Astrocyte of the spinal cord (primary cell): ENCODE measurements around the gene PTAFR.

Experiments used
- DNase-seq: peaks from one replicate; pipeline ENCODE4 v3.0.0; 2011; ENCODE audit warnings: low read depth, low spot score
- H3K4me3 ChIP-seq: 2 replicates; pipeline ENCODE4 v1.5.1; 2011; ENCODE audit warnings: low read depth, mild to moderate bottlenecking, low read length, moderate library complexity
- CTCF ChIP-seq: IDR thresholded peaks from 2 replicates; pipeline ENCODE4 v1.5.1; 2012; ENCODE audit warnings: low read depth, mild to moderate bottlenecking, low read length, inconsistent platforms
- in situ Hi-C: cut with HindIII; loops from 2 replicates; pipeline ENCODE4 v1.10.0; 2017; ENCODE audit warnings: low sequenced_read_pairs

The PTAFR gene

GRCh38 chr1:28176492-28177470 is at the start of gene PTAFR:
Gene PTAFR, minus strand, starts transcription at chr1:28176690. Its CDS starts 25,669 bp downstream, at chr1:28151021.
- DNase-seq: no peak
- in situ Hi-C loops: no loop called here
- TF ChIP-seq CTCF: no peak
- no peak within 1 kb of the TSS for H3K4me3 ChIP-seq

DNA sequence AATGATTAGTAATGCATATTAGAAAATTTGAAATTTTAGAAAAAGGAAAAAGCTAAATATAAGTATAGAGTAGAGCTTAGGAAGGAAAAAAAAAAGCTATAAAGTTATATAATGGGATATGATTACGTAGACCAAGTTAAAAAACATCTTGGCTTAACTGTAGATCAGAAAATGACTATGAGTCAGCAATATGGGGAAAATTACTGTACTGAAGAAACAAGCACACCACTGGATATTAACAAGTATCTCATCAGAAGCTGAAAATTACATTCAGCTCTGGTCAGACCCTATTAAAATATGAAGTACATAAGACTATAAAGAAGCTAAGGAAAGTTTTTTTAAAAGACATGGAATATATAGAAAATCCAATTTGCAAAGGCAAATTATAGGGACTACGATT is 36.8 kb upstream of the PTAFR start:
- DNase-seq: no peak
- no peak for TF ChIP-seq CTCF
- no peak overlapping the region for H3K4me3 ChIP-seq
- in situ Hi-C loops: no loop called here

DNA sequence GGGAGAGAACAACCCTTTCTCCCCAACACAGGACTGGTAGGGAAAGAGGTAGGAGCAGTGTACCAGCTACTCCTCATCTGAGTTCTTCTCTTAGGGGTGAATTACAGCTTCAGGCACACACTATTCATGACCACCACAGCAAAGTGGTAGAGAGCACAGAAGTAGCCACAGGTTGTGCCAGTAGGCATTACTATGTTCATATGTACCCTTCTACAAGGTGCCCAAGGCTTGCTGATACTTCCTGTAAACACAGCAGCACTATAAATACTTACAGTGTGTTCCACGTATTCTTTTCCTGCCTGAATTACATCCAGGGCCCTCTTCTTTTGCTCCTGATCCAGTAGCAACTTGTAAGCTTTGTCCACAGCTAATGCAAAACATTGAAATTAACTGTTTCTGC is 33.2 kb upstream of the PTAFR start:
- in situ Hi-C loops: no loop called here
- no peak for TF ChIP-seq CTCF
- DNase-seq: no peak
- no peak overlapping the region for H3K4me3 ChIP-seq

- TF ChIP-seq CTCF: peak; percentile 84
- no peak overlapping the region for H3K4me3 ChIP-seq
- DNase-seq: peak; percentile 72
- in situ Hi-C loops: no loop called here
Observed at GRCh38 chr1:28208818-28209441, 32.4 kb upstream of the PTAFR start.

- in situ Hi-C loops: no loop called here
- H3K4me3 ChIP-seq: no peak overlapping the region
- no peak for TF ChIP-seq CTCF
- DNase-seq: no peak
Observed at GRCh38 chr1:28205243-28205642, 28.8 kb upstream of the PTAFR start.

GRCh38 chr1:28200234-28200873 is 23.9 kb upstream of the PTAFR start:
- DNase-seq: no peak
- no peak overlapping the region for H3K4me3 ChIP-seq
- in situ Hi-C loops: no loop called here
- TF ChIP-seq CTCF: no peak
